HG03039 (cell line): ENCODE measurements around the gene RASD1.
"Not testable (repeated sequence)": the region's sequence is repeated elsewhere in the genome, so short reads cannot be mapped to it uniquely, and the experiment has no call there.

Experiments
- ATAC-seq: cut with Tn5 transposase; IDR thresholded peaks from one replicate; pipeline ENCODE4 v1.9.1; 2021; ENCODE audit warnings: mild to moderate bottlenecking, moderate library complexity; ENCODE audit not compliant: unreplicated experiment

Gene RASD1

DNA sequence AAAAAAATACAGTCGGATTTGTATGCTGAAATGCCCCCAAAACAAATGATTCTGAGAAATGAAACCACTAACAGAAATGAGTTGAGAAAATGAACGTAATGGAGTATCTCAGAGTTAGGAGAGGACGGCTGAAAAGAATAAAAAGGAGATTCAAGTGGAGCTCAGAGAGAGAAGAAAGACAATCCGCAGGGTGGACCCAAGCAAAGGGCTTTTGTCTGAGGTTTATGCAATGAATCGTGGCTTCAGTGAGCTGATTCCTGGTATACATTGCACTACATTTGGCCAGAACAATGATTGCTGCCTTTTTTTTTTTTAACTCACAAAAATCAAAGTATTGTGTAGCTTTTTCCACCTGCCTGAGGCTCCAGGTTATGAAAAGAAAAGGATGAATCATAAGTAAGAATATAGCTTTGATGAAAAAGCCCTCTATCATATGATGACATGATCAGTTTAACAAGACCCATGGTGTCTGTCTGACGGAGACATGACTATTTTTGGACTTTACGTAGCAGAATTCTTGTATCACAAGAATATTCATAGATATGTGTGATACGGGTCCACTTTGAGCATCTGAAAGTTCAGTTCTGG is 23.8 kb downstream of the RASD1 start:
- no peak for ATAC-seq

DNA sequence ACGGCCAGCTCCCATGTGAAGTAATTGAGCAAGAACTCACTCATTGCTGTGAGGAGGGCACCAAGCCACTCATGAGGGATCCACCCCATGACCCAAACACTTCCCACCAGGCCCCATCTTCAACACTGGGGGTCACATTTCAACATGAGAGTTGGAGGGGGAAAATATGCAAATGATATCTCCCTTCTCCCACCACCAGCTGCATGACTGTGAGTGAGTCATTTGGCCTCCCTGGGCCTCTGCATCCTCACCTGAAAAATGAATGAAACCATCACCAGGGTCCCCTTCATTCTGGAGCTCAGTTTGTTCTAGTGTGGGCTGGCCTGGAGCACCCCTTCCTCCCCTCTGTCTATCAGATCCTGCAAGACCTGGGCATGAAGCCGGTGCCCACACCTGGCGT is 26.2 kb downstream of the RASD1 start:
- ATAC-seq = no peak

DNA sequence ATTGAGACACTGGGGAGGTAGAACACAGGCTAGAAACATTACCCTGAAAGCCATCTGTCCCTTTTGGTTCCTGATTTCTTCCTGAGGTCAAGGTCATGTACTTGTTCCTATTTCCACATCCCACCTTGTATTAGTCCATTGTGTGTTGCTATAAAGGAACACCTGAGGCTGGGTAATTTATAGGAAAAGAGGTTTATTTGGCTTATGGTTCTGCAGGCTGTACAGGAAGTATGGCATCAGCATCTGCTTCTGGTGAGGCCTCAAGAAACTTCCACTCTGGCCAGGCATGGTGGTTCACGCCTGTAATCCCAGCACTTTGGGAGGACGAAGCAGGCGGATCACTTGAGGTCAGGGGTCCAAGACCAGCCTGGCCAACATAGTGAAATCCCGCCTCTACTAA is 26.8 kb downstream of the RASD1 start:
- ATAC-seq = no peak

DNA sequence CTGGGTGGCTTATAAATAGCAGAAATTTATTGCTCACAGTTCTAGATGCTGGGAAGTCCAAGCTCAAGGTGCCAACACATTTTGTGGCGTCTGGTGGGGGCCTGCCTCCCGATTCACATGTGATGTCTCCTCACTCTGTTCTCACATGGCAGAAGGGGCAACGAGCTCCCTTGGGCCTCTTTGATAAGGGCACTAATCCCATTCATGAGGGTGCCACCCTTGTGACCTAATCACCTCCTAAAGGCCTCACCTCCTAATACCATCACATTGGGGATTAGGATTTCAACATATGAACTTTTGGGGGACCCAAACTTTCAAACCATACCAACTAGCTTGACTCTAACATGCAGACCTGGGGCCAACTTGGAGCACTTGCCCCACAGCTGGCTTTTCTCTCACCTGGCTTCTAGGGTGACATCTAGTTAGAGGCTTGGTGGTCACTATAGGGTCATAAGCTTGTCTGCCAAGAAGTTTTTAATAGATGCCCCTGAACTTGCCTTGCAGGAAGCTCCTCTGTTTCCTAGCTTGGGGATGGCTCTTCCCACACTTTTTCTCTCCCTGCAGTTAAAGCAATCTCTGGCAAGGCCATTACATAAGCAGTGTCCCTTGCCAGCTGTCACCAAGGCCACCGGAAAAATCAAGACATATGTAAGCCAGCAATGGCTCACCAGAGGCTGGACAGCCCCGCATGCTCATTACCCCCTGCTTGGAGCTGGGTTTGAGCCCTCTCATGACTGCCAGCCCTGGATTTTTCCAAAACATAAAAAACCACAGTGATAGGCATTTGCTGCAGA is 27.8 kb downstream of the RASD1 start:
- ATAC-seq = no peak

DNA sequence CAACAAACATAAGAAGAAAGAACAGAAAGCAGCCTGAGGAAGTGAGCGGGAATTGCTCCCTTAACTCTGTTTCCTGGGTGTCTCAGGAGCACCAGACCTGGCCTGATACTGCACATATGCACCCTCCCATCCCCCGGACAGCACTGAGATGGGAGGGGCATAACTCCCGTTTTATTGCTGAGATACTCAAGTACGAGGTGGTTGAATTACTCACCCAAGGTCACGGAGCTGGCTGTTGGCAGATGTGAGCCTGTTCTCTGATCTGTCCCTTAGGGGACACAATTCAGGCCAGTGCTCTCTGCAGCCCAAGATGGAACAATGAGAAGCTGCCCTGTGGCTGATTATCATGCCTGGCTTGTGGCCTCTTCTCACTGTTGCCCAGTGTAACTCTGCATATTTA is 28.5 kb downstream of the RASD1 start:
- no peak for ATAC-seq

DNA sequence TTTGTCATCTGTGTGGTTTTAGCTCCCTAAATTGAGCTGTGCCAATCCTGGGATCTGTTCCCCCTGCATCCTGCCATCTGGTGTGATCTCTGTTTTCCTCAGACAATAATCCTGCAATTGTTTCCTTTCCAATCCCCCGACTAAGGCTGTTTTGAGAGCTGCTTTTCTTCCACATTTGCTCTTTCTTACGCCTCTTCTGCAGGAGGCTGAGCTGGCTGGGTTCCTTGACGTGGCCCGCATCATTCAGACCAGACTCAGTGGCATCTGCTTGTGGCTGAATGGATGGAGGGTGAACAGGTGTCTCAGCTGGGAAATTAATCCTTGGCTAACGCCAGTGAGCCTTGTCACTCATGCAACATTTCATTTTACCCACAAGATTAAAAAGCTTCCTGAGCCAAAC is 29.2 kb downstream of the RASD1 start:
- ATAC-seq = no peak

DNA sequence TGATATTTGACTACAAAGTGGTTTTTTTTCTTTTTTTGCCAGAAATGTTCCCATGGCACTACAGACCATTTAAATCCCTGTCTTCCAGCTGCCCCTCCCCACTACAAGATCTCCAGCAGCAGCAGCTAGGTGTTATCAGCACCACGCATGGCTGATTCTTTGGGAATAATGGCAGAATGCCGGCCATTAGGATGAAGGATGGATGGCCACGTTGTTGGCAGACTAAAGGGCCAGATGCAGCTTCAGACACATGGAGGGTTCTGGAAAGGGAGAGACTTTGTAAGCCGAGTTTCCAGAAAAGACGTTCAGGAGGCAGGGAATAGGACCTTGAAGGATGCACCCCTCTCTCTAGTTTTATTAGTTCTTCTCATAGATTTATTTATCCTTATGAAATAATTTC is 29.7 kb downstream of the RASD1 start:
- ATAC-seq = no peak

DNA sequence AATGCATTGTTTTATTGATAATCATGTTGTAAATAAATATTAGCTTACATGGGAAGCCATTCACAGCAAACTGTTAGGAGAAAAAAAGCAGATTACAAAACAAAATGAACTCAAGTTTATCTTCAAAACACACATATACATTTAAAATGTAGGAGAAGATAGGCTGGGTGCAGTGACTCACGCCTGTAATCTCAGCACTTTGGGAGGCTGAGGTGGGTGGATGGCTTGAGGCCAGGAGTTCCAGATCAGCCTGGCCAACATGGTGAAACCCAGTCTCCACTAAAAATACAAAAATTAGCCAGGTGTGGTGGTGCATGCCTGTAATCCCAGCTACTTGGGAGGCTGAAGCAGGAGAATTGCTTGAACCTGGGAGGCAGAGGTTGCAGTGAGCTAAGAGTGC is 30.3 kb downstream of the RASD1 start:
- not testable (repeated sequence) for ATAC-seq

DNA sequence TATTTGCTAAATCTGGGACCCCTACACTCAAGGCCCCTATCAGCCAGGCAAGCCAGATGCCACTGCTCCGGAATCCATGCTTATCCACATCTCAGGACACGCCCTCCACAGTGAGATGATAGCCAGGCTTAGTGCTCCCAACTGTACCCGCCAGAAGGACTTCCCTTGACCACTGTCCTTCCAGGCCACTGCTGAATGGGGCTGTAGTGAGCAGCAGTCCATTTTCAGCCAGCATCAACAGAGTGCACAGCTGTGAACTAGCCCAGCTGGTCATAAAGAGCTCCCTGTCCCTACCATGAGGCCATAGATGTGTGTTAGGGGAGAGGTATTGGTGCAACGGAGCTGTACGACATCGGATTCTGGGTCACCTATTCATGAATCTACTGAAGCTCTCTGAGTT is 32.4 kb downstream of the RASD1 start:
- ATAC-seq = no peak

DNA sequence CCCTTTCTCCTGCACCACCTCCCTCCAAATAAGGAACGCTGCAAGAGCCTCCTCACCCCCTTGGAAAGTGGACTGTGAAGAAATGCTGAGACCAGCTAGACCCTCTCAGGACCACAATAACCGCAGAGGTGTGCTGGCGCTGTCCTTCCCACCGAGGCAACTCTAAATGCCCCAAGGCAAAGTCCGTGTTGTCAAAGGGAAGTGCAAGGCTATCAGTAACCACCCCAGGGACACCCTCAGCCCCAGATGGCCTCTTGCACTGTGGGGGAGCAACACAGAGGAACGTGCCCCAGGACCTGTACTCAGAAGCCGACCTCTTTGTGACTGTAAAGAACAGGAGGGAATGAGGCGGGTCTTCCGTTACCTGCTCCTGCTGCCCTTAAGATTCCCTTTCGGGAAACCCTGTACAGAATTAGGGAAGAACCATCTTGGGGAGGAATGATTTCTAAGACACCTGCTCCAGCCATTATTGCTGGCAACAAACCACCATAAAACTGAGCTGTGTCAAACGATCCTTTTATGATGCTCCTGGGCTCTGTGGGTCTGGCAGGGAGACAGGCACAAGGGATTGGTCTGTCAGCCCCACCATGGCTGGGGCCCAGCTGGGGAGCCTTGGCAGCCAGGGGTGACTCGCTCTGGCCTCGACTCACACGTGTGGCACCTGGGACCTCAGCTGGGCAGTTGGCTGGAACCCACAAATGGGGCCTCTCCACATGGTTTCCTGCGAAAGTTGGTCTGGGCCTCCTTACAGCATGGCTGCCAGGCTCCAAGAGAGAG is 34.0 kb downstream of the RASD1 start:
- no peak for ATAC-seq

DNA sequence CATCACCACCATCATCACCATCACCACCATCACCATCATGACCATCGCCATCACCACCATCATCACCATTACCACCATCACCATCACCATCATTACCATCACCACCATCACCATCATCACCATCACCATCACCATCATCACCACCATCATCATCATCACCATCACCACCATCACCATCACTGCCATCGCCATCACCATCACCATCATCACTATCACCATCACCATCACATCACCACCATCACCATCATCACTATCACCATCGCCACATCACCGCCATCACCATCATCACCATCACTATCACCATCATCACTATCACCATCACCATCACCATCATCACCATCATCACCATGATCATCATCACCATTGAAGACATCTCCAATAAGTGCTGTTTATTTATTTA is 36.2 kb downstream of the RASD1 start:
- ATAC-seq = no peak

DNA sequence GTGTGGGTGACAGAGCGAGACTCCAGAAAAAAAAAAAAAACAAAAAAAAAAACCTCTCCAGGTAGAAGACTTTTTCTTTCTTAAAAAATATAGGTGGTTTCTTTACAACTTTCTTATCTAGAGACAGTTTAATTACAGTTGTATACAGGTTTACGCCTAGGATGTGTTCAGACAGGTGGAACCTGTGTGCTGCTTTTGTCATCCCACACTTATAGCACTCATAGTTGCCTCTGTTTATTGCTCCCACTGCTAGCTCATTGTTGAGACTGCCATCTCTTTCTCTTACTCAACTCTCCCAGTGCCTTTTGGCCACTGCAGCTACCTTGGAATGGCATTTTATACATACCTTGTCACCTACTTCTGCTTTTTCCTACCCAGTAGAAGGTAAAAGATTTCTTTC is 38.5 kb downstream of the RASD1 start:
- ATAC-seq = no peak

DNA sequence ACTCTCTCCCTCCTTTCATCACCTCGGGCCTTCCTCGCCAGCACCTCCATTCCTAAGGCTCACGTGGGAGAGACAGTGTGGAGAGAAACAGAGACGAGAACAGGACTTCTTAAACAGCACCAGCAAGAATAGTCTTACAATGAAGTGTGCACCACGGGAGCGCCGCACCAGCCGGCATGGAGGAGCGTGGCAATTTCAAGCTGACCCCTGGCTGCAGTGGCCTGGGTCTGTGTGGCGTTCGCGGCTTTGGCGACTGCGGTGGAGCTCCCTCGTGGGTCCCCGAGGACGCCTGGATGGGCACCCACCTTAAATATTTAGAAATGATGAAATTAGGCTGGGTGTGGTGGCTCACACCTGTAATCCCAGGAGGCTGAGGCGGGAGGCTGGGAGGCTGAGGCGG is 39.9 kb downstream of the RASD1 start:
- ATAC-seq = no peak

DNA sequence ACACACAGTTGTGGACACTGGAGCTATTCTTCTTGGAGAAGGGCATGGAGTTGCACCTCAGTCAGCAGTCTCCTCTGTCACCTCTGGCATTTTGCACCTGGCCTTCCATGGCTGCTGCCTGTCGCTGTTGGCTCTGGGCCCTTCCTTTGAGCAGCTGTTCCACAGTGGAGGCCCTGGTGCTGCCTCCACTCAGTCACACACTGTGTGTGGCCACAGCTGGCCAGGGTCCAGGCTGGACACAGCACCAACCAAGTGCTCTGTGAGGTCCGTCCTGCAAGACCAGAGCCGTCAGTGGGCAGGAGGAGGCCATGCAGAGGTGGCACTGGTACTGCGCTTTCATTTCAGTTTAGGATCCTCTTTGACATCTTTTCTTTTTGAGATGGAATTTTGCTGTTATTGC is 41.0 kb downstream of the RASD1 start:
- ATAC-seq = no peak

DNA sequence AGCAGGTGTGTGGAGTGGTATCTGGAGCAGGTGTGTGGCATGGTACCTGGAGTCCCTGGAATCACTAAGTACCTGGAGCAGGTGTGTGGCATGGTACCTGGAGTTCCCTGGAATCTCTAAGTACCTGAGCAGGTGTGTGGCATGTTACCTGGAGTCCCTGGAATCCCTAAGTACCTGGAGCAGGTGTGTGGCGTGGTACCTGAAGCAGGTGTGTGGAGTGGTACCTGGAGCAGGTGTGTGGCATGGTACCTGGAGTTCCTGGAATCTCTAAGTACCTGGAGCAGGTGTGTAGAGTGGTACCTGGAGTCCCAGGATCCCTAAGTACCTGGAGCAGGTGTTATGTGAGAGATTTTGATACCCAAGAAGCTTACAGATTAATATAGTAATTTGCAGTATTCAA is 41.5 kb downstream of the RASD1 start:
- not testable (repeated sequence) for ATAC-seq

DNA sequence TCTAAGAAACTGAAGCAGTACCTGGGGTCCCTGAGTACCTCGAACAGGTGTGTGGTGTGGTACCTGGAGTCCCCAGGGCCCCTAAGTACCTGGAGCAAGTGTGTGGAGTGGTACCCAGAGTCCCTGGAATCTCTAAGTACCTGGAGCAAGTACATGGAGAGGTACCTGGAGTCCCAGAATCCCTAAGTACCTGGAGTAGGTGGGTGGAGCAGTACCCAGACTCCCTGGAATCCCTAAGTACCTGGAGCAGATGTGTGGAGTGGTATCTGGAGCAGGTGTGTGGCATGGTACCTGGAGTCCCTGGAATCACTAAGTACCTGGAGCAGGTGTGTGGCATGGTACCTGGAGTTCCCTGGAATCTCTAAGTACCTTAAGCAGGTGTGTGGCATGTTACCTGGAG is 41.9 kb downstream of the RASD1 start:
- no peak for ATAC-seq

DNA sequence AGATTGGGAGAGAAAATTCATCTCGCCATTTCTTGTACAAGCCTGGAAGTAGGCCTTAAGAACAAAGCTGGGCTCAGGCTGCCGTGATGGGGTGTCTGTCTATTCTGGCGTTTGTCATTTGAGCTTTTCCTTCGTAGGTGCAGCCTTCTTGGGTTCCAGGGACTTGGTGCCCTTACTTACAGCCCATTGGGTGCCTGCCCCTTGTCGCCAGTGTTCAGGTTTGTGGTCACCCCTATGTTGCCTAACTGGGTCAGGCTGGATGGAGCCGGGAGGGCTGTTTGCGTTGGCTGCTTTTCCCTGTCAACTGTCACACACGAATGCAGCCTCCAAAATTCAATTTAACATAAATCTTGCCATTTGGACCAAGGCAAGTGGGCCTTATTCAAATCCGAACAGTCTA is 43.1 kb downstream of the RASD1 start:
- ATAC-seq = no peak

DNA sequence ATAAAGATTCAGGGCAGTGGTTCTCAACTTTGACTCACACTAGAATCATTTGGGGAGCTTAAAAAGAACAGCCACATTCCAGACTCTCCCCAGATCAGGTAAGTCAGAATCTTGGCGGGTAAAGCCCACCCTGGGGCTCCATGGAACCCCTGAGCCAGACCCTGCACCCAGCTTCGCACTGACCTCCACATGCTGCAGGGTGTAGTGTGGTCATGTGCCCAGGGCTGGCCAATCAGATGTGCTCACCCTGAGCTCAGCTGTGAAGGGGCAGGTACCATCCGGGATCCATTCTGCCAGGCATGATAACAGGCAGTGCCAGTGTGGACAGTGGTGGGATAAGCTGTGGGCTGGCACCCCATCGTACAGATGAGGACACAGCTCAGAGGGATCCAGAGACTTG is 47.5 kb downstream of the RASD1 start:
- no peak for ATAC-seq

DNA sequence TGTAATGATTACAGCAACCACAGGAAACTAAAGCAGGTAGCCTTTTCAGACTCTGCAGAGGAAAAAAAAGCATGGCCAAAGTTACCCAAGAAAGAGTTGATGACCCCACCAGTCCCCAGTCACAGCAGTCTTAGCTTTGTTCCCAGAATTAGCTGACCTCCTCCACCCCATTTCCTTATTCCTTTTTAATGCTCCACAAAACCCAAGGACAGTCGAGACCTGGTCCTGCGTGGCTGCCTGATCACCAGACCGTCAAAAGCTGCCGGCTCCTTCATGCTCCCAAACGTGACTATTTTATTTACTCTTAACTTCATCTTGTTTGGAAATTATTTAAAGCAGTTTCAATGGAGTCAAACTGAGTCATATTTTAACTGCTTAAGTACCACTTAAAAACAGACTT is 48.1 kb downstream of the RASD1 start:
- no peak for ATAC-seq

DNA sequence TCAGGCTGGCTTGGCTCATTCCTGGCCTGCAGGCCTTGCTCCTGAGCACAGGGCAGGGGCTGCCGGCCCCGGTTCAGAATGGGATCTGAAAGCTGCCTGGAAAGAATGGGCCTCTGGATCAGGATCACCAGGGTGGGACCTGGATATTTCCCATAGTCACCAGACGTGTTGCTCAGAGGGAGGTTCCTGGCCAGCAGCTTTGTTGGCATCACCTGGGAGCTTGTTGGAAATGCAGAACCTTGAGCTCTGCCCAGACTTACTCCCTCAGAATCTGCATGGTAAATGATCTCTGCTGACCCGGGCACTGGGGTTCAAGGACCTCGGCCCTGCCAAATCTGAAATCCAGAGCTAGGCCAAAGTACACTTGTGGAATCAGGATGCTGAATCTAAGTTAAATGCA is 48.9 kb downstream of the RASD1 start:
- ATAC-seq = no peak

DNA sequence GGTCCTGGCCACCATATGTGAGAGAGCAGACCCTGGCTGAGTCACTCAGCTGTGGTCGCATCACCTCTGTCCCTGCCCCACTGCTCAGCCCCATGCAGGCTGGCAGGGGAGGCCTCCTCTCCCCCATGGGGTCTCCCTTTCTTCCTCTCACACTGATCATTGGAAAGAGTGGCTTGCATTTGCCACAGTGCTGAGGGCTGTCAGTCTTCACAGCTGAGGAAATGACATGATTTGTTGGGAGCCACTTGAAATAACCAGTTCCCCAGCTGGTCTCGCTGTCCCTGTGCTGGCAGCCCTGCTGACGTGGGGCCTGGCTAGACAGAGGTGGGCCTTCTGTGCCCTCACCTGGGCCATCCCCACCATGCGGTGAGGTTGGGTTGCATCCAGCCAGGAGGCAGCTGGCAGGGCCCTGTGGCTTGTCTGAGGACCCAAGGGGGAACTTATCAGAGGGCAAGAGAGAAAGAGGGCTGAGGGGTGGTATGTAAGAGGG is 49.5 kb downstream of the RASD1 start:
- no peak for ATAC-seq
